Measurements from ENCODE around the gene CYFIP2.
A peak's percentile ranks its signal among the peaks of the same experiment; 100 is the strongest.

Gene CYFIP2

DNA sequence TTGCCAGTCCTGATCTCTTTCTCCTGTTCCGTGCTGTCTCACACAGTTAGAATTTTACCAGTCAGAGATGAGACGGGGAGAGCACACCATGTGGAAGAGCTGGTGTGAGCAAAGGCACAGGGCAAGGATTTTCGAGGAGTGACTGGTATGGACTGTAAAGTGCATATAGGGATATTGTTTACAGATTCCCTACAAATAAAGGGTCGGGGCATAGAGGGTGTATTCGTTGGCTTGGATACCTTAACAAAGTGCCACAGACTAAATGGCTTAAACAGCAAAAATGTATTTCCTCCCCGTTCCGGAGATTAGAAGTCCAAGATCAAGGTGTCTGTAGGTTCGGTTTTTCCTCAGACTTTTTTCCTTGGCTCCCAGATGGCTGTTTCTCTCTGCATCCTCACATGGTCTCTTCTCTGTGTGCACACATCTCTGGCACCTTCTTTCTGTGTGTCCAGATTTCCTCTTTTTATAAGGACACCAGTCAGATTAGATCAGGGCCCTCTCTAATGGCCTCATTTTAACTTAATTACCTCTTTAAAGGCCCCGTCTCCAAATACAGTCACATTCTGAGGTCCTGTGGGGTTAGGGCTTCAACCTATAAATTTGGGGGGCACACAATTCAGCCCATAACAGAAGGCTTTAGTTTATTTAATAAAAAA lies 23.4 kb downstream of the CYFIP2 start:
- DNase-seq, result no peak

DNA sequence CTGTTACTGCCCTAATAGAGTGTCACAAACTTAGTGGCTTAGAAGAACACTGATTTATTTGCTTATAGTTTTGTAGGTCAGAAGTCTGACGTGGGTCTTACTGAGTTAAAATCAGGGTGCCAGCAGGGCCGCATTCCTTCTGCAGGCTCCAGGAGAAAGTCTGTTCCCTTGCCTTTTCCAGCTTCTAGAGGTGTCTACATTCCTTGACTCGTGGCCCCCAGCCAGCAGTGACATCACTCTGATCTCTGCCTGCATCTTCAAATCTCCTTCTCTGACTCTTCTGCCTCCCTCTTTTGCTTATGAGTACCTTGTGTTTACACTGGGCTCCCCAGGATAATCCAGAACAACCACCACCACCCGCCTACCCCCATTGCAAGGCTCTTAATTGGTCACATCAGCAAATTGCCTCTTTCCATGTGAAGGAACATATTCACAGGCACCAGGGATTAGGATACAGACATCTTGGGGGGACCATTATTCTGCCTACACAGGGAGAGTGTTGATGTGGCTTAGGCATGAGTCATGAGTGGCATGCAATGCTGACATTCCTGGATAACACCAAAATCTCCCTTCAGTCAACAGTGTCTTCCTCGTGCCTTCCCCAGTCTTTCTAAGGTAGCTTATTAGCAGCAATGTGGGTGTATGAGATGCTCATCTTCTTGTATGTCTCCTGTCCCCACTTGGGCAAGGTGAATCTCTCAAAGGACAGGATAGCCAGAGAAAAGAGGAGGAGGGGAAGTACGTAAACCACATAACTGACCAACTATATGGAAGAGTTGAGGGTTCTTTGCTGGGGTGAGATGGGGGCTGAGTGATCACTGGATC lies 24.4 kb downstream of the CYFIP2 start:
- no peak for DNase-seq

DNA sequence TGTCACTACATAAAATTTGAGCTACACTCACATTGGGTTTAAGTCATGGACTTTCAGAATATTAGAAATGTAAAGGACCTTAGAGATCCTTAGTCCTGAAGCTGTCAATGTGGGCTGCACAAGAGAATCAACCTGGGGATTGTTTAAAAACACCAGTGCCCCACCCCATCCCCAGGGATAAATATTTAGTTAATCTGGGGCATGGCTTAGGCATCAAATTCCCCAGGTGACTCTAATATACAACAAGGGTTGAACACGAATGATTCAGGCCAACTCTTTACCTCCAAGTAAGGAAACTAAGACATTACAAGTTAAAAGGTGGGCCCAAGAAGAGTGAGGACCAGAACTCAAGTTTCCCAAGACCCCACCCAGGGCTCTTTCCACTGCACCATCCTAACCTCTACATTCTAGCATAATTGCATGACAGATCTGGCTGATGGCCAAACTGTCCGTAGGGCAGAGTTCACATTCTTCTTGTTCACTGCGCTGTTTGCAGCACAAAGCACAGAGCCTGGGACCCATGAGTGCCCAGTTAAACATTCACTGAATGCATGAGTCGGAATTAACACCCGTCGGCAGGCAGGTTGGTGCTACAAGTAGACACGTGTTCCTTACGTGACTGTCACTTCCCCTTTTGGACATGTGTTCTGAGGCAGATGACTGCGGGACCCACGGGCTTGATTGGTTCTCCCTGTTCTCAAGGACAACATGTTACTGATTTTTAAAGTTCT lies 25.2 kb downstream of the CYFIP2 start:
- no peak for DNase-seq

- DNase-seq, result no peak
Measured at GRCh38 chr5:157292599-157292998, 26.7 kb downstream of the CYFIP2 start.

GRCh38 chr5:157294407-157295091 lies 28.6 kb downstream of the CYFIP2 start:
- DNase-seq, result no peak

DNA sequence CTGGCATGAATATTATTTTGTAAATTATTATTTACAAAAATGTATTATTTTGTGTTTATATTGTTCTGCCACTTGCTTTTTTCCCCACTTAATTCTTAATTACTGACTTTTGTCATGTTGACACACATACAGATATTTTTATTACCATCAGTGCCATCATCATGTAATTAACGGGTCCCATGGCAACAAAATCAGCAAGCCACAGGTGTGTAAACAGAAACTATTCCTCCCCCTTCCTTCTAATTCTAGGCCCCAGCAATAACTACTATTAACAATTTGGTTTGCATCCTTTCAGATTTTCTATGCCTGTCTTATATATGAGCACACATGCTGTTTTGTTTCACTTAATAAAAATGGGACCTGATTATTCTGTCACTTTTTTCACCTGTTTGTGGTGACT lies 29.3 kb downstream of the CYFIP2 start:
- no peak for DNase-seq

- DNase-seq, result no peak
Measured at GRCh38 chr5:157300564-157300963, 34.6 kb downstream of the CYFIP2 start.

DNA sequence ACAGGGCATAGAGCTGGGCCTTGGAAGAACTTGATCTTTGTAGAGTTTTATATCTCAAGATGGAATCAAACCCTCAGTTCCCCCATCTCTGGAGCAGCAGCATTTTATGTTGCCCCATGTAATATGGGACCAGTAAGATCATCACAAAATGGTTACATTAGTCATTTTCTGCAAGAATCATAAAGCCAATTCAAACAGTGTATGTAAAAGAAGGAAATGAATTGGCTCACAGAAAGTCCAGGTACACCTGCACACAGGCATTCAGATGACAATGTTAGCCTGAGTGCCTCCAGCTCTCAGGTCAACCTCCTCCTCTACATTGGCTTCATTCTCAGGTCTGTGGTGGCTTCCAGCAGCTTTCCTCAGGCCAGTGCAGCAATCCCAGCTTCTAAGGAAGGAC lies 35.1 kb downstream of the CYFIP2 start:
- DNase-seq, result no peak

DNA sequence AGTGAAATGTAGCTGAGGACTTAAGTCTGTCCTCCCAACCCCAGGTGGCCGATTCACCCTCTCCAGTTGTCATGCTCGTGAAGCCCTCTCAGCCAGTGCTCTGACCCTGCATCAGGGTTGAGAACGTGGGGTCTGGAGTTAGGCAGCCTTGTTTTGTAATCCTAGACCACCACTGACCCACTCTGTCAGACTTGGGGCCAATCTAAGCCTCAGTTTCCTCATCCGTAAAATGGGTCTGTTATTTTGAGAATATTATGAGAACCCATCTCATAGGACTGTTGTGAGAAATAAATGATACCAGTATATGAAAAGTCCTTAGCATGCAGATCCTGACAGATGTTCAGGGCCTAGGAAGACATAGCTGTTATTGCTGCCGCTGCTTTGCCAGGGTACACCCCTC lies 37.1 kb downstream of the CYFIP2 start:
- no peak for DNase-seq

GRCh38 chr5:157303667-157304327 lies 37.9 kb downstream of the CYFIP2 start:
- DNase-seq, result no peak

- DNase-seq, result no peak
Measured at GRCh38 chr5:157306081-157306480, 40.2 kb downstream of the CYFIP2 start.

DNA sequence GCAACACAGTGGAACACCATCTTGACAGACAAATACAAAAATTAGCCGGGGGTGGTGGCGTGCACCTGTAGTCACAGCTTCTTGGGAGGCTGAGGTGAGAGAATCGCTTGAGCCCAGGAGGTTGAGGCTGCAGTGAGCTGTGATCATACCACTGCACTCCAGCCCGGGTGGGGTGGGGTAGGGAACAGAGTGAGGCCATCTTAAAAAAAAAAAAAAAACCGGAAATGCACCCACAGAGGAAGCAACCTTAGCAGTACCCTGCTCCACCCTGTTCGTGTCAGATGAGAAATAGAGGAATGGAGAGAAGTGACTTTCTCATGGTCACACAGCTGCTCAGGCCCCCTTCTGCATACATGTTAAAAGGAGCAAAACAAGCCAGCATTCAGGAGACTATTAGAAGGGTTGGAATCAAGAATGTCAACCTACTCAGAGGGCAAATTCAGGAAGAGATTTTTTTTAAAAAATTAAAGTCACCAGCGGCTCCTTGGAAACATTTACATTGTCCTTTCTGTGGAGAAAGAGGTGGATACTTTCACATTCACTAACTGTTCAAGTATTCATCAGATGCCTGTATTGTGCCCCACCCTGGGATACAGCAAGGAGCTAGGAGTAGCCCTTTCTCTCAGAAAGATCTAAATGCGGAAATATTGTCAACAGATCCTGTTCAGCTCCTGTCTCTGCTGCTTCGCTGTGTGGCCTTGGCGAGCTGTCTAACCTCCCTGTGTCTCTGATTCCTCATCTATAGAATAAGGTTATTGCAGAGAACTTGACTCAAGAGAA lies 41.0 kb downstream of the CYFIP2 start:
- DNase-seq, result no peak

- no peak for DNase-seq
Measured at GRCh38 chr5:157308836-157309465, 43.0 kb downstream of the CYFIP2 start.

- no peak for DNase-seq
Measured at GRCh38 chr5:157309796-157310195, 43.9 kb downstream of the CYFIP2 start.

- DNase-seq, result no peak
Measured at GRCh38 chr5:157311595-157311994, 45.7 kb downstream of the CYFIP2 start.

- peak in 1 of 2 experiments; percentile 43 for DNase-seq
Measured at GRCh38 chr5:157312492-157312891, 46.6 kb downstream of the CYFIP2 start.

- no peak for DNase-seq
Measured at GRCh38 chr5:157322581-157322980, 56.7 kb downstream of the CYFIP2 start.

DNA sequence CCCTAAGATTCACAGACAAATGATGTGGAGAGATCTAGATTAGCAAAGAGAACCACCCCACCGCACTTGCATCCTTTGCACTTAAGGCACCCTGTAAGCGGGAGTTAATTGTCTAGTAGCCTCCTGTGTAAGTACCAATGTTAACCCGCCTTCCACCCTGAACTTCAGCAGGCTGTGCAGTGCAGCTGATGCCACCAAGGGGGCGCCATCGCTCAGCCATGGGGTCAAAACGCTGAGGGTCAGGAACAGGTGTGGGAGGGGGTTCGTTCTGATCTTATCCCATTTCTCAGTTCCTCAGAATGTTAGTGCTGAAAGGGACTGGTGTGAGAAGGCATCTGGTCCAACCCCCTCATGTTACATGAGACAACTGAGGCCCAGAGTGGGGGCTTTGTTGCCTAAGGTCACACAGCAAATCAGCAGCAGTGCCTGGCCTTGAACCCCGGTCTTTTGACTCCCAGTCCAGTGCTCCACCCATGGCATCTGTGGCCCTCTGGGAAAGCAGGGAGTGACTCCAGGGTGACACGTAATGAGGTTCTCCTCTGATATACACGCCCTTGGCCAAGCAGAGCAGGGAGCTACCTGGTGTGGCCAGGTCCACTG lies 57.3 kb downstream of the CYFIP2 start:
- DNase-seq, result no peak

- no peak for DNase-seq
Measured at GRCh38 chr5:157324237-157324636, 58.3 kb downstream of the CYFIP2 start.

DNA sequence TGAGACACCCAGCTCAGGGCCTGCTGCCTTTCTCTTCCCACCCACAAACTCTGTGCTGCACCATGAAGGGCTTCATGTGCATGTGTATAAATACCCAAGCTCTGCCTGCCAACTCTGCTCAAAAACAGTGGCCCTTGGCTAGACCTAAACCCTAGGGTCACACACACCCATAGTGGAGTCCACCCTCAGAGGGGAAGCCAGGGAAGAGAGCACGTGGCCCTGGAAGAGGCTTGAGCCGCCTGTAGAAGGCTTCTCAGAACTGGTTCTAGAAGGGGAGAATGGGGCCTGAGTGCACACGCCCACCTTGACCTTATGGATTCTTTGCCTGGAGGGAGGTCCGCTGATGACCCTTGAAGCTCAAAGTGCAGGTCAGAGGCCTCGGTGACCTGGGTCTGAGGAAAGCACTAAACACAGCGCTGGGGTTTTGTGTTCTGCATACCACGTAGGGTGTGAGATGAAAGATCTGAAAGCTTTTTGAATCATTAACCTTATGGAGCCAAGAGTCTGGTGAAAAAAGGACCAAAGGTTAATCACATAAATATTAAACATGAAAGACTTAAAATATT lies 60.6 kb downstream of the CYFIP2 start:
- no peak for DNase-seq

- no peak for DNase-seq
Measured at GRCh38 chr5:157327771-157328170, 61.8 kb downstream of the CYFIP2 start.
